OCI-LY7 (cell line): Measurements from ENCODE around the gene CFAP100.

Source experiments
- CTCF ChIP-seq: fragments of 200-600 bp; sonication (generic); conservative IDR thresholded peaks from 2 replicates; pipeline ENCODE4 v1.5.1; 2014; ENCODE audit warnings: mild to moderate bottlenecking, antibody characterized with exemption, low read length, moderate library complexity, mixed read lengths
- EZH2phosphoT487 ChIP-seq: fragments of 200-600 bp; sonication (generic); IDR thresholded peaks from 2 replicates; pipeline ENCODE4 v1.6.1; 2018; ENCODE audit warnings: low read depth, borderline replicate concordance, mild to moderate bottlenecking, mixed run types, antibody characterized with exemption, low read length, moderate library complexity, mixed read lengths

- TF ChIP-seq CTCF (no peak), EZH2phosphoT487 (no peak)
Observed at GRCh38 chr3:126392246-126392645, 2.5 kb upstream of the CFAP100 start.
